ENCODE results near the gene CACNG1. TPM values are rescaled to one million over a fixed set of nuclear protein-coding genes. Genes with fewer than 3 reads are reported as not detected.

Gene CACNG1
- total RNA-seq, 1 donor from 2014 or later, result 43.3 TPM

DNA sequence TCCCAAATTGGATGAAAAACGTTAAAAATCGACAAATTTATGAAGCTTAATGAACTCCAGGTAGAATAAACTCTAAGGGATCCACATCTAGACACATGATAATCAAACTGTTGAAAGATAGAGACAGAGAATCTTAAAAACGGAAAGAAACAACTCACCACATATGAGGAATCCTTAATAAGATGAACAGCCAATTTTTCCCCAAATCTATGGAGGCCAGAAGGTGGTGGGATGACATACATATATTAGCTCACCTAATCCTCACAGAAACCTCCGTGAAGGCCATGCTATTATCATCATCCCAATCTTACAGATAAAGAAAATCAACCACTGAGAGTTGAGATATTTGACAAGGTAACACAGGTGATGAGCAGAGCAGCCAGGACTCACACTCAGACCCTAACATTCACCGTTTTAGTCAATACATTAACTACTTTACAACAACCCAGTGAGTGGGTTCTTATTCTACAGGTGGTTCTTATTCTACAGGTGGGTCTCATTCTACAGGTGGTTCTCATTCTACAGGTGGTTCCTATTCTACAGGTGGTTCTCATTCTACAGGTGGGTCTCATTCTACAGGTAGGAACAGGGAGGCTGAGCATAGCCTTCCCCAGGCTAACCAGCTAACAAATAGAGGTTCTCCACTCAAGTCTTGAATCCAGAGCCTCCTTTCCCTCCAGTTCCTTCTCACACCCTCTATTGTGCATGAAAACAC, 4.8 kb downstream of the CACNG1 start:
- Histone ChIP-seq H3K4me1 (ENCODE audit: control insufficient read depth in 3 of 3, insufficient read depth in 3 of 3, low read length in 3 of 3) (peaks cover 50 to 76% (median 54%) of the 10 kb centered on the region in 3 donors), H3K4me3 (ENCODE audit: low read length in 3 of 3) (no peak overlapping the region), H3K27me3 (ENCODE audit: control insufficient read depth in 3 of 3, insufficient read depth in 3 of 3, low read length in 3 of 3) (no peaks in the 10 kb centered on the region), H3K9me3 (ENCODE audit: control insufficient read depth in 3 of 3, low read length in 3 of 3) (peaks cover 0 to 7% (median 0%) of the 10 kb centered on the region in 3 donors), H3K27ac (ENCODE audit: low read depth, low read length) (peak overlapping the region; percentile 97), H3K9ac (ENCODE audit: low read depth in 1 of 3, low read length in 3 of 3) (no peak overlapping the region), H3K36me3 (ENCODE audit: control insufficient read depth in 3 of 3, insufficient read depth in 3 of 3, low read length in 3 of 3) (peaks cover 8 to 21% (median 17%) of the 10 kb centered on the region in 3 donors)

DNA sequence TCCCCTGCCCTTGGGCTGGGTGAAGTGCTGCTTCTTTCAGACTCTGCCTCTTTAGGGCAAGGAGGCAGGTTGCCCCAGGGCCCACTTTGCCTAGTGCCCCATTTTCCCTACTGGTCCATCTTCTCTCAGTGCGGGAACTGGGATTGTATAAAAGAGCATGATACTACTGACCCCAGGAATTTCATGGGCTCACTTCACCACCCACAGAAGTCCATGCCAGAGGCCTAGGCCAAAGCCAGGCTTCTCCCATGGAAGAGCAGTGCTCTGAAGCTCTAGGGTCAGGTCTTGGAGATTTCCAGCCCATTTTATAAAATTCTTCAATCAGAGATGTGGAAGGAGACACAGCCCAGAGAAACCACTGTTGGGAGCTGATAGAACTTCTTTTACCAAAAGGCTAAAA, 5.7 kb downstream of the CACNG1 start:
- Histone ChIP-seq H3K9me3 (ENCODE audit: control insufficient read depth in 3 of 3, low read length in 3 of 3) (peaks cover 0 to 7% (median 0%) of the 10 kb centered on the region in 3 donors), H3K27me3 (ENCODE audit: control insufficient read depth in 3 of 3, insufficient read depth in 3 of 3, low read length in 3 of 3) (no peaks in the 10 kb centered on the region), H3K9ac (ENCODE audit: low read depth in 1 of 3, low read length in 3 of 3) (no peak overlapping the region), H3K4me1 (ENCODE audit: control insufficient read depth in 3 of 3, insufficient read depth in 3 of 3, low read length in 3 of 3) (peaks cover 54 to 85% (median 59%) of the 10 kb centered on the region in 3 donors), H3K36me3 (ENCODE audit: control insufficient read depth in 3 of 3, insufficient read depth in 3 of 3, low read length in 3 of 3) (peaks cover 17 to 30% (median 26%) of the 10 kb centered on the region in 3 donors), H3K27ac (ENCODE audit: low read depth, low read length) (peak overlapping the region; percentile 26), H3K4me3 (ENCODE audit: low read length in 3 of 3) (no peak overlapping the region)

DNA sequence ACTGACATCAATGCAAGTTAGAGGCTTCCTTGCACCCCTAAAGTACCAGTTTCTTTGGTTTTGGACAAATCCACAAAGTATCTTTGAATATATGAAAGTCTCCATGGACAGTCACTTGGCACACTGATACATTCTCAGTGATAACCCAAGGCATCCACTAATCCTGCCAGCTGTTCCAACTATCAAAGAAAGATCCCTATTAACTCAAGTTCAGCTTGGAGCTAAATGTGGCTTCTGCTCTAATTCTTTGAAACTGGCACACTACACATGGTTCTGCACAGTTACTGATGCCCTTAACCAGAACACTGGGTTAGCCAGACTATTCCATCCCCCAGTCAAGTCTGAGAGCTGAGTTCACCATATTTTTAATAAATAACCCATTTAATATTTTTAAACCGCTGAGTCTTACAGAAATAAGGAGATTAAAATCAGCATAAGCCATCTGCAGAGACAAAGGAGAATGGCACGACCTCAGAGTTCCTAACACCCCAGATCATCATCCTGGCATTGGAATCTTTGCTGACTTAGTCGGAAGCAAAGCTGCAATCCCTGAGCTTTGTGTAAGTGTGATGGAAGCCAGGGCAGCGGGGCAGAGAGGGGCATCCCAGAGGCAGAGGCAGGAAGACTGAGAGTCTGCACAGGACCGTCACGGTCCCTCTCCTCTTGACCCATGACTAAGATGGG, 6.3 kb downstream of the CACNG1 start:
- Histone ChIP-seq H3K9me3 (ENCODE audit: control insufficient read depth in 3 of 3, low read length in 3 of 3) (peaks cover 0 to 7% (median 0%) of the 10 kb centered on the region in 3 donors), H3K4me3 (ENCODE audit: low read length in 3 of 3) (peak overlapping the region in 1 of 3 donors; percentile 42), H3K36me3 (ENCODE audit: control insufficient read depth in 3 of 3, insufficient read depth in 3 of 3, low read length in 3 of 3) (peaks cover 22 to 34% (median 30%) of the 10 kb centered on the region in 3 donors), H3K9ac (ENCODE audit: low read depth in 1 of 3, low read length in 3 of 3) (peak overlapping the region in 1 of 3 donors; percentile 60), H3K4me1 (ENCODE audit: control insufficient read depth in 3 of 3, insufficient read depth in 3 of 3, low read length in 3 of 3) (peaks cover 60 to 89% (median 62%) of the 10 kb centered on the region in 3 donors), H3K27ac (ENCODE audit: low read depth, low read length) (peak overlapping the region; percentile 63), H3K27me3 (ENCODE audit: control insufficient read depth in 3 of 3, insufficient read depth in 3 of 3, low read length in 3 of 3) (no peaks in the 10 kb centered on the region)

GRCh38 chr17:67051155-67051538, 6.8 kb downstream of the CACNG1 start:
- peaks cover 27 to 37% (median 35%) of the 10 kb centered on the region in 3 donors for H3K36me3 ChIP-seq (ENCODE audit: control insufficient read depth in 3 of 3, insufficient read depth in 3 of 3, low read length in 3 of 3)
- H3K4me3 ChIP-seq (ENCODE audit: low read length in 3 of 3), result peak overlapping the region in 1 of 3 donors; percentile 42
- H3K27me3 ChIP-seq (ENCODE audit: control insufficient read depth in 3 of 3, insufficient read depth in 3 of 3, low read length in 3 of 3), result no peaks in the 10 kb centered on the region
- peak overlapping the region; percentile 63 for H3K27ac ChIP-seq (ENCODE audit: low read depth, low read length)
- H3K9ac ChIP-seq (ENCODE audit: low read depth in 1 of 3, low read length in 3 of 3), result peak overlapping the region in 2 of 3 donors; percentile 43 to 60
- H3K9me3 ChIP-seq (ENCODE audit: control insufficient read depth in 3 of 3, low read length in 3 of 3), result peaks cover 0 to 7% (median 0%) of the 10 kb centered on the region in 3 donors
- H3K4me1 ChIP-seq (ENCODE audit: control insufficient read depth in 3 of 3, insufficient read depth in 3 of 3, low read length in 3 of 3), result peaks cover 62 to 89% (median 65%) of the 10 kb centered on the region in 3 donors

GRCh38 chr17:67051837-67052236, 7.5 kb downstream of the CACNG1 start:
- peak overlapping the region in 2 of 3 donors; percentile 1 to 60 for H3K9ac ChIP-seq (ENCODE audit: low read depth in 1 of 3, low read length in 3 of 3)
- no peaks in the 10 kb centered on the region for H3K27me3 ChIP-seq (ENCODE audit: control insufficient read depth in 3 of 3, insufficient read depth in 3 of 3, low read length in 3 of 3)
- H3K27ac ChIP-seq (ENCODE audit: low read depth, low read length), result peak overlapping the region; percentile 63
- H3K36me3 ChIP-seq (ENCODE audit: control insufficient read depth in 3 of 3, insufficient read depth in 3 of 3, low read length in 3 of 3), result peaks cover 27 to 37% (median 35%) of the 10 kb centered on the region in 3 donors
- peaks cover 66 to 89% (median 67%) of the 10 kb centered on the region in 3 donors for H3K4me1 ChIP-seq (ENCODE audit: control insufficient read depth in 3 of 3, insufficient read depth in 3 of 3, low read length in 3 of 3)
- peak overlapping the region in 1 of 3 donors; percentile 14 for H3K4me3 ChIP-seq (ENCODE audit: low read length in 3 of 3)
- peaks cover 0 to 7% (median 0%) of the 10 kb centered on the region in 3 donors for H3K9me3 ChIP-seq (ENCODE audit: control insufficient read depth in 3 of 3, low read length in 3 of 3)

DNA sequence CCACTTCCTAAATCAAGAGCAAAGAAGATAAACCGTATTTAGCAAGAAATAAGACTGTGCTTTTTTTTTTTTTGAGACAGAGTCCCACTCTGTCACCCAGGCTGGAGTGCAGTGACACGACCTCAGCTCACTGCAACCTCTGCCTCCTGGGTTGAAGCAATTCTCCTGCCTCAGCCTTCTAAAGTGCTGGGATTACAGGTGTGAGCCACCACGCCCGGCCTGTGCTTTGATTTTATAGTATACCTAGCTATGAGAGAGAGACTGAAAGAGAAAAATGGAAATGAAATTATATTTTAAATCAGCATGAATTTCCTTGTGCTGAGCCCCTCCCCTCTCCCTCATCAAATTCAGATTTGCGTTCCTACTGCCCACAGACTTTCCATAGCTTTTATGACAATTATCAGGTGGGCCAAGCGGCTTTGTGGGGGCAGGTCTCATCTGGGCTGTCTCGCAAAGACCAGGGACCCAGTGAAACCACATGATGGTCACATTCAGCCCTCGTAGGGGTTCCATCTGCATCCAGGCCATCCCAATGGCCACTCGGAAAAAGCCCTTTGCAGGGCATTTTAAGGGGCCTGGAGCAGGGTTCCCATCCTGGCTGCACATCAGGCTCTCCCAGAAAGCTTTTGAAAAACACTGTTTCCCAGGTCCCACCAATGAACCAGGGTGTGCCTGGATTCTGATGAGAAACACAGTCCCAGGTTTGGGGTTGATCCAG, 8.5 kb downstream of the CACNG1 start:
- Histone ChIP-seq H3K9ac (ENCODE audit: low read depth in 1 of 3, low read length in 3 of 3) (peak overlapping the region in 1 of 3 donors; percentile 3), H3K27me3 (ENCODE audit: control insufficient read depth in 3 of 3, insufficient read depth in 3 of 3, low read length in 3 of 3) (no peaks in the 10 kb centered on the region), H3K27ac (ENCODE audit: low read depth, low read length) (peak overlapping the region; percentile 97), H3K4me3 (ENCODE audit: low read length in 3 of 3) (no peak overlapping the region), H3K36me3 (ENCODE audit: control insufficient read depth in 3 of 3, insufficient read depth in 3 of 3, low read length in 3 of 3) (peaks cover 27 to 33% (median 32%) of the 10 kb centered on the region in 3 donors), H3K9me3 (ENCODE audit: control insufficient read depth in 3 of 3, low read length in 3 of 3) (peaks cover 0 to 7% (median 0%) of the 10 kb centered on the region in 3 donors), H3K4me1 (ENCODE audit: control insufficient read depth in 3 of 3, insufficient read depth in 3 of 3, low read length in 3 of 3) (peaks cover 66 to 86% (median 69%) of the 10 kb centered on the region in 3 donors)

GRCh38 chr17:67053438-67054000, 9.2 kb downstream of the CACNG1 start:
- peaks cover 0 to 7% (median 0%) of the 10 kb centered on the region in 3 donors for H3K9me3 ChIP-seq (ENCODE audit: control insufficient read depth in 3 of 3, low read length in 3 of 3)
- peak overlapping the region; percentile 97 for H3K27ac ChIP-seq (ENCODE audit: low read depth, low read length)
- H3K27me3 ChIP-seq (ENCODE audit: control insufficient read depth in 3 of 3, insufficient read depth in 3 of 3, low read length in 3 of 3), result no peaks in the 10 kb centered on the region
- H3K4me1 ChIP-seq (ENCODE audit: control insufficient read depth in 3 of 3, insufficient read depth in 3 of 3, low read length in 3 of 3), result peaks cover 66 to 84% (median 68%) of the 10 kb centered on the region in 3 donors
- H3K4me3 ChIP-seq (ENCODE audit: low read length in 3 of 3), result no peak overlapping the region
- H3K9ac ChIP-seq (ENCODE audit: low read depth in 1 of 3, low read length in 3 of 3), result peak overlapping the region in 1 of 3 donors; percentile 57
- peaks cover 27 to 33% (median 31%) of the 10 kb centered on the region in 3 donors for H3K36me3 ChIP-seq (ENCODE audit: control insufficient read depth in 3 of 3, insufficient read depth in 3 of 3, low read length in 3 of 3)

- peak overlapping the region in 1 of 3 donors; percentile 57 for H3K9ac ChIP-seq (ENCODE audit: low read depth in 1 of 3, low read length in 3 of 3)
- peak overlapping the region; percentile 97 for H3K27ac ChIP-seq (ENCODE audit: low read depth, low read length)
- peaks cover 27 to 30% (median 28%) of the 10 kb centered on the region in 3 donors for H3K36me3 ChIP-seq (ENCODE audit: control insufficient read depth in 3 of 3, insufficient read depth in 3 of 3, low read length in 3 of 3)
- peaks cover 66 to 83% (median 68%) of the 10 kb centered on the region in 3 donors for H3K4me1 ChIP-seq (ENCODE audit: control insufficient read depth in 3 of 3, insufficient read depth in 3 of 3, low read length in 3 of 3)
- no peak overlapping the region for H3K4me3 ChIP-seq (ENCODE audit: low read length in 3 of 3)
- no peaks in the 10 kb centered on the region for H3K27me3 ChIP-seq (ENCODE audit: control insufficient read depth in 3 of 3, insufficient read depth in 3 of 3, low read length in 3 of 3)
- H3K9me3 ChIP-seq (ENCODE audit: control insufficient read depth in 3 of 3, low read length in 3 of 3), result peaks cover 0 to 3% (median 0%) of the 10 kb centered on the region in 3 donors
Observed at GRCh38 chr17:67054011-67054591, 9.7 kb downstream of the CACNG1 start.

GRCh38 chr17:67054608-67055007, 10.3 kb downstream of the CACNG1 start:
- H3K27ac ChIP-seq (ENCODE audit: low read depth, low read length), result peak overlapping the region; percentile 97
- H3K9ac ChIP-seq (ENCODE audit: low read depth in 1 of 3, low read length in 3 of 3), result no peak overlapping the region
- no peaks in the 10 kb centered on the region for H3K27me3 ChIP-seq (ENCODE audit: control insufficient read depth in 3 of 3, insufficient read depth in 3 of 3, low read length in 3 of 3)
- H3K9me3 ChIP-seq (ENCODE audit: control insufficient read depth in 3 of 3, low read length in 3 of 3), result no peaks in the 10 kb centered on the region
- H3K4me1 ChIP-seq (ENCODE audit: control insufficient read depth in 3 of 3, insufficient read depth in 3 of 3, low read length in 3 of 3), result peaks cover 65 to 83% (median 67%) of the 10 kb centered on the region in 3 donors
- H3K4me3 ChIP-seq (ENCODE audit: low read length in 3 of 3), result no peak overlapping the region
- H3K36me3 ChIP-seq (ENCODE audit: control insufficient read depth in 3 of 3, insufficient read depth in 3 of 3, low read length in 3 of 3), result peaks cover 23 to 27% (median 25%) of the 10 kb centered on the region in 3 donors
